ENCODE results near the gene PSMB7. TPM values are rescaled to one million over a fixed set of nuclear protein-coding genes. Genes with fewer than 3 reads are reported as not detected.

Gene PSMB7
- total and polyA plus RNA-seq, 2 of the 4 experiments (the other 2 are of a cell fraction), result 340 to 430 TPM

- Histone ChIP-seq H3K27ac (ENCODE audit: insufficient read depth, low read length) (no peak overlapping the region), H3K4me2 (ENCODE audit: low read depth, low read length) (no peak overlapping the region), H4K20me1 (ENCODE audit: insufficient read depth, low read length) (no peaks in the 10 kb centered on the region), H3K79me1 (ENCODE audit: low read depth in 1 of 2, low read length in 2 of 2) (no peaks in the 10 kb centered on the region), H4K8ac (ENCODE audit: low read depth in 2 of 2, low read length in 2 of 2) (no peak overlapping the region), H2BK15ac (ENCODE audit: low read depth, low read length) (no peak overlapping the region), H2BK120ac (ENCODE audit: low read depth, low read length) (no peak overlapping the region), H2BK20ac (ENCODE audit: low read depth, low read length) (no peak overlapping the region), H3K4me3 (ENCODE audit: insufficient read depth, low read depth, low read length) (no peak overlapping the region), H4K91ac (ENCODE audit: insufficient read depth, low read depth, low read length) (no peak overlapping the region), H4K5ac (ENCODE audit: low read depth, low read length) (no peak overlapping the region), H3K14ac (replicated peaks; ENCODE audit: low read depth, low read length) (no peak overlapping the region), H3K27me3 (ENCODE audit: control insufficient read depth, insufficient read depth, low read length) (peaks cover 35% of the 10 kb centered on the region), H2BK5ac (ENCODE audit: low read depth, low read length, poor library complexity, severe bottlenecking) (no peak overlapping the region), H2AK9ac (replicated peaks; ENCODE audit: low read depth, low read length, poor library complexity) (no peak overlapping the region), H3K9ac (ENCODE audit: low read depth, low read length) (no peak overlapping the region), H2AFZ (replicated peaks; ENCODE audit: low read length, poor library complexity) (no peak overlapping the region), H3K56ac (ENCODE audit: extremely low read depth, insufficient read depth, low read length) (no peak overlapping the region), H3K9me3 (ENCODE audit: control insufficient read depth, insufficient read depth, low read length) (peaks cover 13% of the 10 kb centered on the region), H3K18ac (ENCODE audit: low read depth, low read length) (no peak overlapping the region), H3K4ac (ENCODE audit: low read depth, low read length) (no peak overlapping the region), H3K4me1 (ENCODE audit: control insufficient read depth, insufficient read depth, low read length) (no peaks in the 10 kb centered on the region), H3K9me1 (ENCODE audit: insufficient read depth, low read length) (no peaks in the 10 kb centered on the region), H2AK5ac (ENCODE audit: low read depth, low read length) (no peak overlapping the region), H3K36me3 (ENCODE audit: control insufficient read depth, insufficient read depth, low read length) (no peaks in the 10 kb centered on the region), H3K23ac (ENCODE audit: low read depth, low read length) (no peak overlapping the region)
- intact Hi-C loops (cut with micrococcal nuclease) (no loop called here), dilution Hi-C loops (cut with HindIII; ENCODE audit: low sequenced_read_pairs, unreplicated experiment) (no loop called here), in situ Hi-C loops (cut with MboI; ENCODE audit: low sequenced_read_pairs) (no loop called here)
- no peak for DNase-seq
- ATAC-seq (ENCODE audit: low read depth), result no peak
- WGBS, 2 experiments (ENCODE audit: extremely low coverage in 2 of 2, insufficient read length in 1 of 2), result 40% methylated on average over 3 of the region's 10 CpGs; no CpG with 5 or more reads in 1 of the 2 experiments
- no TSS peak for BruUV-seq (replicated peaks)
- TF ChIP-seq ELK1 (IDR thresholded peaks at IDR 0.05; ENCODE audit: borderline replicate concordance, low read depth, low read length) (no peak), MAZ (IDR thresholded peaks at IDR 0.05; ENCODE audit: borderline replicate concordance, low read depth, low read length) (no peak), POLR2A (IDR thresholded peaks at IDR 0.05; ENCODE audit: low read depth, low read length) (no peak), RCOR1 (IDR thresholded peaks at IDR 0.05; ENCODE audit: insufficient replicate concordance, low read length) (no peak), NFE2L2 (IDR thresholded peaks at IDR 0.05; ENCODE audit: low read depth, low read length) (no peak), SMC3 (IDR thresholded peaks at IDR 0.05; ENCODE audit: low read depth, low read length) (no peak), RAD21 (IDR thresholded peaks at IDR 0.05; ENCODE audit: low read length) (no peak)
- TF ChIP-seq, protein P1, sequence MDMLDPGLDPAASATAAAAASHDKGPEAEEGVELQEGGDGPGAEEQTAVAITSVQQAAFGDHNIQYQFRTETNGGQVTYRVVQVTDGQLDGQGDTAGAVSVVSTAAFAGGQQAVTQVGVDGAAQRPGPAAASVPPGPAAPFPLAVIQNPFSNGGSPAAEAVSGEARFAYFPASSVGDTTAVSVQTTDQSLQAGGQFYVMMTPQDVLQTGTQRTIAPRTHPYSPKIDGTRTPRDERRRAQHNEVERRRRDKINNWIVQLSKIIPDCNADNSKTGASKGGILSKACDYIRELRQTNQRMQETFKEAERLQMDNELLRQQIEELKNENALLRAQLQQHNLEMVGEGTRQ (IDR thresholded peaks at IDR 0.05; ENCODE audit: low read depth, low read length), result no peak
- POLR2A ChIA-PET (ENCODE audit: unreplicated experiment), result interaction anchor here (0.6 kb wide), 1 partner anchor 337 kb away, joined by 7 read pairs; no protein-coding TSS in a partner anchor
- CTCF ChIA-PET, result no interaction called here
Measured at GRCh38 chr9:124440786-124441185, 25.5 kb upstream of the PSMB7 start.
